ENCODE results near the gene DNM3. TPM values are rescaled to one million over a fixed set of nuclear protein-coding genes. Genes with fewer than 3 reads are reported as not detected.

The DNM3 gene
- total and polyA plus RNA-seq, 9 of the 15 experiments (the other 6 are each of a cell fraction or from before 2014, with no cell fraction given): 0.08 to 0.36 (median 0.22) TPM; not detected in 1

GRCh38 chr1:172443666-172444453, 602.6 kb downstream of the DNM3 start, which contains the start of gene PIGC (continued):
- TF ChIP-seq GMEB1 (CRISPR knock-in tag; IDR thresholded peaks at IDR 0.05): peak; percentile 60; the same call in 1 of the 2 replicates
- TF ChIP-seq SMARCE1 (IDR thresholded peaks at IDR 0.05): peak; percentile 66; the same call in 1 of the 2 replicates
- no peak for TF ChIP-seq ZNF121 (CRISPR knock-in tag; conservative IDR thresholded peaks at IDR 0.05)
- TF ChIP-seq PML (IDR thresholded peaks at IDR 0.05; ENCODE audit: low read length): peak; percentile 52; the same call in 1 of the 2 replicates
- TF ChIP-seq, protein P1, sequence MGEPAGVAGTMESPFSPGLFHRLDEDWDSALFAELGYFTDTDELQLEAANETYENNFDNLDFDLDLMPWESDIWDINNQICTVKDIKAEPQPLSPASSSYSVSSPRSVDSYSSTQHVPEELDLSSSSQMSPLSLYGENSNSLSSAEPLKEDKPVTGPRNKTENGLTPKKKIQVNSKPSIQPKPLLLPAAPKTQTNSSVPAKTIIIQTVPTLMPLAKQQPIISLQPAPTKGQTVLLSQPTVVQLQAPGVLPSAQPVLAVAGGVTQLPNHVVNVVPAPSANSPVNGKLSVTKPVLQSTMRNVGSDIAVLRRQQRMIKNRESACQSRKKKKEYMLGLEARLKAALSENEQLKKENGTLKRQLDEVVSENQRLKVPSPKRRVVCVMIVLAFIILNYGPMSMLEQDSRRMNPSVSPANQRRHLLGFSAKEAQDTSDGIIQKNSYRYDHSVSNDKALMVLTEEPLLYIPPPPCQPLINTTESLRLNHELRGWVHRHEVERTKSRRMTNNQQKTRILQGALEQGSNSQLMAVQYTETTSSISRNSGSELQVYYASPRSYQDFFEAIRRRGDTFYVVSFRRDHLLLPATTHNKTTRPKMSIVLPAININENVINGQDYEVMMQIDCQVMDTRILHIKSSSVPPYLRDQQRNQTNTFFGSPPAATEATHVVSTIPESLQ (CRISPR knock-in tag; IDR thresholded peaks at IDR 0.05): peak; percentile 92; the same call in 1 of the 2 replicates
- peak; percentile 76 for TF ChIP-seq C11orf30 (IDR thresholded peaks at IDR 0.05; ENCODE audit: low read depth)
- TF ChIP-seq, protein P2, sequence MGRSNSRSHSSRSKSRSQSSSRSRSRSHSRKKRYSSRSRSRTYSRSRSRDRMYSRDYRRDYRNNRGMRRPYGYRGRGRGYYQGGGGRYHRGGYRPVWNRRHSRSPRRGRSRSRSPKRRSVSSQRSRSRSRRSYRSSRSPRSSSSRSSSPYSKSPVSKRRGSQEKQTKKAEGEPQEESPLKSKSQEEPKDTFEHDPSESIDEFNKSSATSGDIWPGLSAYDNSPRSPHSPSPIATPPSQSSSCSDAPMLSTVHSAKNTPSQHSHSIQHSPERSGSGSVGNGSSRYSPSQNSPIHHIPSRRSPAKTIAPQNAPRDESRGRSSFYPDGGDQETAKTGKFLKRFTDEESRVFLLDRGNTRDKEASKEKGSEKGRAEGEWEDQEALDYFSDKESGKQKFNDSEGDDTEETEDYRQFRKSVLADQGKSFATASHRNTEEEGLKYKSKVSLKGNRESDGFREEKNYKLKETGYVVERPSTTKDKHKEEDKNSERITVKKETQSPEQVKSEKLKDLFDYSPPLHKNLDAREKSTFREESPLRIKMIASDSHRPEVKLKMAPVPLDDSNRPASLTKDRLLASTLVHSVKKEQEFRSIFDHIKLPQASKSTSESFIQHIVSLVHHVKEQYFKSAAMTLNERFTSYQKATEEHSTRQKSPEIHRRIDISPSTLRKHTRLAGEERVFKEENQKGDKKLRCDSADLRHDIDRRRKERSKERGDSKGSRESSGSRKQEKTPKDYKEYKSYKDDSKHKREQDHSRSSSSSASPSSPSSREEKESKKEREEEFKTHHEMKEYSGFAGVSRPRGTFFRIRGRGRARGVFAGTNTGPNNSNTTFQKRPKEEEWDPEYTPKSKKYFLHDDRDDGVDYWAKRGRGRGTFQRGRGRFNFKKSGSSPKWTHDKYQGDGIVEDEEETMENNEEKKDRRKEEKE (IDR thresholded peaks at IDR 0.05; ENCODE audit: borderline replicate concordance in 1 of 2, control insufficient read depth in 1 of 2, low read depth in 2 of 2, low read length in 1 of 2): 0 out of 4 replicates have a peak, but pooled peaks of 1 of the 2 experiments have one; percentile 62
- 0 out of 2 replicates have a peak, but pooled peaks have one; percentile 49 for TF ChIP-seq HNRNPL (IDR thresholded peaks at IDR 0.05; ENCODE audit: low read depth, low read length)
- TF ChIP-seq SMAD1 (IDR thresholded peaks at IDR 0.05; ENCODE audit: low read depth, low read length, partially characterized antibody): no peak
- TF ChIP-seq, protein P3, sequence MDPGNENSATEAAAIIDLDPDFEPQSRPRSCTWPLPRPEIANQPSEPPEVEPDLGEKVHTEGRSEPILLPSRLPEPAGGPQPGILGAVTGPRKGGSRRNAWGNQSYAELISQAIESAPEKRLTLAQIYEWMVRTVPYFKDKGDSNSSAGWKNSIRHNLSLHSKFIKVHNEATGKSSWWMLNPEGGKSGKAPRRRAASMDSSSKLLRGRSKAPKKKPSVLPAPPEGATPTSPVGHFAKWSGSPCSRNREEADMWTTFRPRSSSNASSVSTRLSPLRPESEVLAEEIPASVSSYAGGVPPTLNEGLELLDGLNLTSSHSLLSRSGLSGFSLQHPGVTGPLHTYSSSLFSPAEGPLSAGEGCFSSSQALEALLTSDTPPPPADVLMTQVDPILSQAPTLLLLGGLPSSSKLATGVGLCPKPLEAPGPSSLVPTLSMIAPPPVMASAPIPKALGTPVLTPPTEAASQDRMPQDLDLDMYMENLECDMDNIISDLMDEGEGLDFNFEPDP (CRISPR knock-in tag; IDR thresholded peaks at IDR 0.05): no peak
- TF ChIP-seq NFE2 (IDR thresholded peaks at IDR 0.05; ENCODE audit: low read depth): no peak
- TF ChIP-seq YBX1 (IDR thresholded peaks at IDR 0.05): no peak
- TF ChIP-seq SAP30 (IDR thresholded peaks at IDR 0.05; ENCODE audit: borderline replicate concordance, insufficient read depth, low read depth, low read length, poor library complexity, severe bottlenecking): peak; percentile 89
- TF ChIP-seq GTF2F1 (IDR thresholded peaks at IDR 0.05; ENCODE audit: low read depth, low read length): peak; percentile 73; the same call in 1 of the 2 replicates
- peak; percentile 87 to 90 for TF ChIP-seq RAD21 (CRISPR knock-in tag; conservative IDR thresholded peaks at IDR 0.05 in 1 of 2, IDR thresholded peaks at IDR 0.05 in 1 of 2)
- TF ChIP-seq BMI1 (IDR thresholded peaks at IDR 0.05; ENCODE audit: low read length): no peak
- peak; percentile 76 for TF ChIP-seq MYC (IDR thresholded peaks at IDR 0.05; ENCODE audit: low read depth, low read length)
- peak; percentile 70; the same call in 1 of the 2 replicates for TF ChIP-seq MYC (CRISPR knock-in tag; IDR thresholded peaks at IDR 0.05; ENCODE audit: borderline replicate concordance, low read depth)
- peak; percentile 99 for TF ChIP-seq ELF1 (tag; IDR thresholded peaks at IDR 0.05)
